SU-DHL-6 (cell line): ENCODE data around the gene PLA2G10.
"Not testable (repeated sequence)": the region's sequence is repeated elsewhere in the genome, so short reads cannot be mapped to it uniquely, and the experiment has no call there.

Experiments
- H2AFZ ChIP-seq: fragments of 200-600 bp; sonication (generic); 2 replicates; pipeline ENCODE4 v1.6.1; 2014; ENCODE audit warnings: low read depth, mild to moderate bottlenecking, moderate library complexity, mixed read lengths, antibody characterized with exemption, low read length; ENCODE audit not compliant: severe bottlenecking
- H3F3A ChIP-seq: fragments of 200-600 bp; shearing (Covaris generic); 2 replicates; pipeline ENCODE4 v1.6.0; 2016; ENCODE audit warnings: antibody characterized with exemption, mild to moderate bottlenecking; ENCODE audit not compliant: insufficient read depth
- H3K27ac ChIP-seq: fragments of 200-600 bp; sonication (generic); 2 replicates; pipeline ENCODE4 v1.5.1; 2016; ENCODE audit warnings: low read depth, mild to moderate bottlenecking, low read length, moderate library complexity, mixed read lengths
- H3K27me3 ChIP-seq: fragments of 200-600 bp; sonication (generic), shearing (Covaris generic); 2 replicates; pipeline ENCODE4 v1.6.0; 2014; ENCODE audit warnings: mild to moderate bottlenecking, low read length
- H3K36me3 ChIP-seq: fragments of 200-600 bp; sonication (generic); 2 replicates; pipeline ENCODE4 v1.6.1; 2014; ENCODE audit warnings: mild to moderate bottlenecking, low read length, mixed read lengths
- H3K4me2 ChIP-seq: fragments of 300-600, 200-600 bp; shearing (Covaris generic), sonication (generic); 2 replicates; pipeline ENCODE4 v1.6.0; 2014; ENCODE audit warnings: low read length, low read depth, mild to moderate bottlenecking; ENCODE audit not compliant: poor library complexity, severe bottlenecking
- H3K4me3 ChIP-seq: fragments of 200-600 bp; sonication (generic); 2 replicates; pipeline ENCODE4 v1.5.1; 2014; ENCODE audit warnings: antibody characterized with exemption, low read length, mild to moderate bottlenecking, mixed read lengths; ENCODE audit not compliant: insufficient read depth, poor library complexity, severe bottlenecking
- H3K79me2 ChIP-seq: fragments of 200-600 bp; sonication (generic); 2 replicates; pipeline ENCODE4 v1.6.1; 2014; ENCODE audit warnings: mild to moderate bottlenecking, low read length, moderate library complexity; ENCODE audit not compliant: insufficient read depth
- H3K9ac ChIP-seq: fragments of 200-600 bp; sonication (generic); 2 replicates; pipeline ENCODE4 v1.7.0; 2014; ENCODE audit warnings: mild to moderate bottlenecking, low read length
- H3K9me2 ChIP-seq: fragments of 200-600 bp; sonication (generic); replicated peaks from 2 replicates; pipeline ENCODE4 v1.6.1; 2014; ENCODE audit warnings: low read length; ENCODE audit not compliant: insufficient read depth
- H3K9me3 ChIP-seq: fragments of 200-600 bp; sonication (generic); 2 replicates; pipeline ENCODE4 v1.6.1; 2014; ENCODE audit warnings: low read length, mixed read lengths; ENCODE audit not compliant: insufficient read depth
- H4K20me1 ChIP-seq: fragments of 200-600 bp; sonication (generic); 2 replicates; pipeline ENCODE4 v1.6.1; 2014; ENCODE audit warnings: low read depth, mild to moderate bottlenecking, antibody characterized with exemption, low read length, moderate library complexity, mixed read lengths
- EZH2phosphoT487 ChIP-seq: fragments of 200-600 bp; sonication (generic), shearing (Covaris generic); conservative IDR thresholded peaks from 2 replicates; pipeline ENCODE4 v1.6.1; 2018; ENCODE audit warnings: mild to moderate bottlenecking, antibody characterized with exemption, low read length, moderate library complexity, mixed read lengths
- TF ChIP-seq, protein P1 (sequence below): fragments of 200-600 bp; sonication (generic); IDR thresholded peaks from one replicate; pipeline ENCODE4 v1.5.1; 2017; ENCODE audit warnings: antibody characterized with exemption, mild to moderate bottlenecking, low read length, moderate library complexity; ENCODE audit not compliant: insufficient read depth, poor library complexity, severe bottlenecking

The PLA2G10 gene

DNA sequence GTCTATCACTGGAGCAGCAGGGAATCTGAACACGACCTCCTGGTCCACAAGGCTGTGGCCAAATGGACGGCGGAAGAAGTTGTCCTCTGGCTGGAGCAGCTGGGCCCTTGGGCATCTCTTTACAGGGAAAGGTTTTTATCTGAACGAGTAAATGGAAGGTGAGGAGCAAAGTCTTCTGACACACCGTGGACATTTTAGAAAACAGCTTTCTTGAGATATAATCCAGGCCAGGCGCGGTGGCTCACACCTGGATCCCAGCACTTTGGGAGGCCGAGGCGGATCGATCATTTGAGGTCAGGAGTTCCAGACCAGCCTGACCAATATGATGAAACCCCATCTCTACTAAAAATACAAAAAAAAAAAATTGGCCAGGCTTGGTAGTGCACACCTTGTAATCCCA, 44.3 kb downstream of the PLA2G10 start:
- Histone ChIP-seq H3K4me3 (no peak overlapping the region), H3K36me3 (peaks cover 28% of the 10 kb centered on the region), H3F3A (no peaks in the 10 kb centered on the region), H3K4me2 (no peak overlapping the region), H3K9ac (no peak overlapping the region), H4K20me1 (no peaks in the 10 kb centered on the region; the same call in 1 of the 2 replicates), H3K9me3 (no peaks in the 10 kb centered on the region), H3K27ac (no peak overlapping the region), H3K79me2 (0 out of 2 replicates have a peak, but pooled peaks cover 9% of the 10 kb centered on the region), H2AFZ (no peak overlapping the region), H3K27me3 (no peaks in the 10 kb centered on the region), H3K9me2 (no peaks in the 10 kb centered on the region)
- no peak for TF ChIP-seq EZH2phosphoT487
- TF ChIP-seq, protein P1, sequence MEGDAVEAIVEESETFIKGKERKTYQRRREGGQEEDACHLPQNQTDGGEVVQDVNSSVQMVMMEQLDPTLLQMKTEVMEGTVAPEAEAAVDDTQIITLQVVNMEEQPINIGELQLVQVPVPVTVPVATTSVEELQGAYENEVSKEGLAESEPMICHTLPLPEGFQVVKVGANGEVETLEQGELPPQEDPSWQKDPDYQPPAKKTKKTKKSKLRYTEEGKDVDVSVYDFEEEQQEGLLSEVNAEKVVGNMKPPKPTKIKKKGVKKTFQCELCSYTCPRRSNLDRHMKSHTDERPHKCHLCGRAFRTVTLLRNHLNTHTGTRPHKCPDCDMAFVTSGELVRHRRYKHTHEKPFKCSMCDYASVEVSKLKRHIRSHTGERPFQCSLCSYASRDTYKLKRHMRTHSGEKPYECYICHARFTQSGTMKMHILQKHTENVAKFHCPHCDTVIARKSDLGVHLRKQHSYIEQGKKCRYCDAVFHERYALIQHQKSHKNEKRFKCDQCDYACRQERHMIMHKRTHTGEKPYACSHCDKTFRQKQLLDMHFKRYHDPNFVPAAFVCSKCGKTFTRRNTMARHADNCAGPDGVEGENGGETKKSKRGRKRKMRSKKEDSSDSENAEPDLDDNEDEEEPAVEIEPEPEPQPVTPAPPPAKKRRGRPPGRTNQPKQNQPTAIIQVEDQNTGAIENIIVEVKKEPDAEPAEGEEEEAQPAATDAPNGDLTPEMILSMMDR, result no peak

DNA sequence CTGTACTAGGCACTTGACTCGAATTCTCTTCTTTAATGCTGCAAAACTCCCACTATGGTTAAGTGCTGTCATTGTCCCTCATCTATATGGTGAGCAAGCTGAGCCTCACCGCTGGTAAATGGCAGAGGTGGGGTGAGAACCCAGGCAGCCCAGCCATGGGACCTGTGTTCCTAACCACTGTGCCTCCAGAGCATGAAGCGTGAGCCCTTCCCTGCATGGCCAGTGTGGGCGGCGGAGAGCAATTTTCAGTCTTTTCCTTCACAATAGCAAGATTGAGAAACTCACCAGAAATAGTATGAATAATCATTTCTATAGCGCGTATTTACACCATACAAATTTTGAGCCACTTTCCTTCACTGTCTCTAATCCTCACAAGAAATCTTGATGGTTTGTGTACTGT, 52.2 kb downstream of the PLA2G10 start:
- Histone ChIP-seq H3K36me3 (peaks cover 20% of the 10 kb centered on the region), H3K9me3 (no peaks in the 10 kb centered on the region), H3K27ac (no peak overlapping the region), H3K79me2 (peaks cover 87% of the 10 kb centered on the region), H3K9me2 (no peaks in the 10 kb centered on the region), H4K20me1 (peaks cover 10% of the 10 kb centered on the region), H3K4me3 (no peak overlapping the region), H3K9ac (no peak overlapping the region), H3K27me3 (no peaks in the 10 kb centered on the region), H3F3A (0 out of 2 replicates have a peak, but pooled peaks cover 3% of the 10 kb centered on the region), H3K4me2 (no peak overlapping the region), H2AFZ (no peak overlapping the region)
- TF ChIP-seq EZH2phosphoT487, result no peak
- TF ChIP-seq, protein P1, result no peak

DNA sequence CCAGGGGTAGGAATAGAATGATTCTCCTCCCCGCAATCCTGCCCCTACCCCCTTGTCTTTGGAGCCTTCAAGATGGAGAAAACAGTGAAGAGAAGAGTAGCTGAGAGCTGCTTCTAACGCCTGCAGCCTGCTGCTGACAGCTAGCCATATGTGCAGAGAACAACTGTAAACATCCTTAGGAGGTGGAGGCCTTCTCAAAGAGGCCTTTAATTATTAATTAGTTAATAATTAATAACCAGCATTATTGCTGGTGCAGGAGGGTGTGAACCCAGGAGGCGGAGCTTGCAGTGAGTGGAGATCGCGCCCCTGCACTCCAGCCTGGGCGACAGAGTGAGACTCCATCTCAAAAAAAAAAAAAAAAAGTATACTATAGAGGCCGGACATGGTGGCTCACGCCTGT, 52.9 kb downstream of the PLA2G10 start:
- no peaks in the 10 kb centered on the region for H3K27me3 ChIP-seq
- no peak overlapping the region for H3K4me3 ChIP-seq
- no peaks in the 10 kb centered on the region for H3K9me3 ChIP-seq
- H4K20me1 ChIP-seq, result peaks cover 10% of the 10 kb centered on the region
- H2AFZ ChIP-seq, result no peak overlapping the region
- no peak overlapping the region for H3K27ac ChIP-seq
- H3F3A ChIP-seq, result 0 out of 2 replicates have a peak, but pooled peaks cover 3% of the 10 kb centered on the region
- no peak for TF ChIP-seq EZH2phosphoT487
- TF ChIP-seq, protein P1, result no peak
- peaks cover 20% of the 10 kb centered on the region for H3K36me3 ChIP-seq
- no peak overlapping the region for H3K9ac ChIP-seq
- no peak overlapping the region for H3K4me2 ChIP-seq
- H3K79me2 ChIP-seq, result peaks cover 92% of the 10 kb centered on the region
- no peaks in the 10 kb centered on the region for H3K9me2 ChIP-seq

DNA sequence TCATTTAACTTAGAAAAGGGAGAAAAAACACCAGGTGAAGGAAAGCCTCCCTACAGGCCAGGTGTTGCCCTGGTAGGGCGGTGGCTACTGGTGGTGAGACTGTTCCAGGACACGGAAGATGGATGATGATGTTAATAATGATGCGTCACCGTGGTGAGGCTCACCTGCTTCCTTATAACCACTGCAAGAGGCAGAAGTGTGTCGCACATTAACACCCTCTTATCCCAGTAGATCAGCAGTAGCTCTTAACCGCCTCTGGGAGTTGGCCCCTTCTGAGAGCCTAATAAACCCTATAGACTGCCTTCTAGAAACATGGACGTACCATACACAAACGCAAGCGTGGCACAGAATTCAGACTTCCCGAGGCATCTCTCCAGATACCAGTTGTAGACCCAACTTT, 53.6 kb downstream of the PLA2G10 start:
- peaks cover 12% of the 10 kb centered on the region for H4K20me1 ChIP-seq
- H3K9ac ChIP-seq, result no peak overlapping the region
- peaks cover 17% of the 10 kb centered on the region for H3K36me3 ChIP-seq

DNA sequence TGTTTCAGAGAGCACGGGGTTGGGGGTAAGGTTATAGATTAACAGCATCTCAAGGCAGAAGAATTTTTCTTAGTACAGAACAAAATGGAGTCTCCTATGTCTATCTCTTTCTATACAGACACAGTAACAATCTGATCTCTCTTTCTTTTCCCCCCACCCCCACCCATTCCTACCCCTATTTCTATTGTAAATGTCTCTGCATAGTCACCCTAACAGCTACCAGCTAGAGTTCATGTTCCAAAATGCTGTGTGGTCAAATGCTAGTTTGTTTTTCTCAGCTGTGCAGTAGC, 57.2 kb downstream of the PLA2G10 start:
- H2AFZ ChIP-seq, H3F3A ChIP-seq, H3K9ac ChIP-seq, H3K27ac ChIP-seq, H3K9me3 ChIP-seq, H3K27me3 ChIP-seq, H3K36me3 ChIP-seq, H3K4me3 ChIP-seq, H3K4me2 ChIP-seq, H3K9me2 ChIP-seq: not testable (repeated sequence)
- Histone ChIP-seq H3K79me2 (peaks cover 89% of the 10 kb centered on the region), H4K20me1 (peaks cover 25% of the 10 kb centered on the region)

More for the DNA sequence above, 53.6 kb downstream of the PLA2G10 start:
- H3K27me3 ChIP-seq, result no peaks in the 10 kb centered on the region
- no peak overlapping the region for H3K4me3 ChIP-seq
- no peak overlapping the region for H3K27ac ChIP-seq
- H3K4me2 ChIP-seq, result no peak overlapping the region
- no peak overlapping the region for H2AFZ ChIP-seq
- H3K9me2 ChIP-seq, result no peaks in the 10 kb centered on the region
- H3K9me3 ChIP-seq, result no peaks in the 10 kb centered on the region
- H3F3A ChIP-seq, result 0 out of 2 replicates have a peak, but pooled peaks cover 3% of the 10 kb centered on the region
- H3K79me2 ChIP-seq, result peaks cover 97% of the 10 kb centered on the region
- TF ChIP-seq EZH2phosphoT487, result no peak
- TF ChIP-seq, protein P1, result no peak
